HepG2 (cell line): ENCODE results near the gene RPLP1. TPM values are rescaled to one million over a fixed set of nuclear protein-coding genes. Genes with fewer than 3 reads are reported as not detected.

Source experiments
- ASH2L ChIP-seq: fragments of 300-600, 200-600 bp; sonication (generic); IDR thresholded peaks from 2 replicates; pipeline ENCODE4 v1.7.0; 2017; ENCODE audit warnings: low read depth, mild to moderate bottlenecking, moderate library complexity, mixed read lengths, low read length; ENCODE audit not compliant: insufficient read length
- CEBPB ChIP-seq: IDR thresholded peaks from 2 replicates; pipeline ENCODE4 v1.6.1; 2011; ENCODE audit warnings: low read depth, low read length, improper control_type of control experiment, borderline replicate concordance
- CEBPG ChIP-seq: IDR thresholded peaks from 2 replicates; pipeline ENCODE4 v1.6.1; 2016
- CHCHD3 ChIP-seq: sonication (generic); formaldehyde crosslinking; IDR thresholded peaks from 2 replicates; pipeline ENCODE4 v1.8.0; 2022; ENCODE audit warnings: mild to moderate bottlenecking, missing genetic modification reagents, moderate library complexity
- GABPB1 ChIP-seq: IDR thresholded peaks from 2 replicates; pipeline ENCODE4 v1.6.1; 2016; ENCODE audit warnings: mild to moderate bottlenecking, missing genetic modification reagents, moderate library complexity, missing compliant biosample characterization
- HMG20A ChIP-seq: IDR thresholded peaks from 2 replicates; pipeline ENCODE4 v1.6.1; 2016; ENCODE audit warnings: borderline replicate concordance
- HOXA7 ChIP-seq: sonication (generic); formaldehyde crosslinking; IDR thresholded peaks from 2 replicates; pipeline ENCODE4 v1.8.1; 2022; ENCODE audit warnings: mild to moderate bottlenecking, missing genetic modification reagents, moderate library complexity
- LCORL ChIP-seq, 2 experiments: fragments of 450-650 bp in 1 of 2; sonication (generic) in 1 of 2; formaldehyde crosslinking in 1 of 2; IDR thresholded peaks; 2 replicates each; pipeline versions ENCODE4 v1.5.0 to v1.6.1; 2017 to 2020; ENCODE audit warnings: antibody characterized with exemption in 1 of 2, missing genetic modification reagents in 1 of 2
- NCOA2 ChIP-seq: sonication (generic); formaldehyde crosslinking; IDR thresholded peaks from 2 replicates; pipeline ENCODE4 v1.8.0; 2022; ENCODE audit warnings: inconsistent platforms
- SP1 ChIP-seq, 2 experiments: fragments of 450-650 bp in 1 of 2; sonication (generic) in 1 of 2; formaldehyde crosslinking in 1 of 2; IDR thresholded peaks; 2 replicates each; pipeline versions ENCODE4 v1.4.0 to v1.6.1; 2016 to 2020; ENCODE audit warnings: missing genetic modification reagents in 1 of 2
- ZFP41 ChIP-seq: sonication (generic); formaldehyde crosslinking; IDR thresholded peaks from 2 replicates; pipeline ENCODE4 v1.4.0; 2020; ENCODE audit warnings: mild to moderate bottlenecking, missing genetic modification reagents, borderline replicate concordance
- ZKSCAN5 ChIP-seq: sonication (generic); formaldehyde crosslinking; IDR thresholded peaks from 2 replicates; pipeline ENCODE4 v1.5.1; 2020; ENCODE audit warnings: mild to moderate bottlenecking, missing genetic modification reagents
- ZMAT3 ChIP-seq: sonication (generic); formaldehyde crosslinking; conservative IDR thresholded peaks from 2 replicates; pipeline ENCODE4 v1.7.0; 2021; ENCODE audit warnings: missing genetic modification reagents
- ZNF256 ChIP-seq: sonication (generic); formaldehyde crosslinking; conservative IDR thresholded peaks from 2 replicates; pipeline ENCODE4 v1.4.0; 2020; ENCODE audit warnings: missing genetic modification reagents
- ZNF431 ChIP-seq: sonication (generic); formaldehyde crosslinking; IDR thresholded peaks from 2 replicates; pipeline ENCODE4 v1.9.0; 2022; ENCODE audit warnings: missing genetic modification reagents, low read depth, mild to moderate bottlenecking, borderline replicate concordance
- ZNF556 ChIP-seq: sonication (generic); formaldehyde crosslinking; IDR thresholded peaks from 2 replicates; pipeline ENCODE4 v1.4.0; 2020; ENCODE audit warnings: mild to moderate bottlenecking, missing genetic modification reagents, borderline replicate concordance
- ZNF564 ChIP-seq: sonication (generic); formaldehyde crosslinking; IDR thresholded peaks from 2 replicates; pipeline ENCODE4 v1.8.1; 2023; ENCODE audit warnings: mild to moderate bottlenecking, missing genetic modification reagents
- ZNF674 ChIP-seq: sonication (generic); formaldehyde crosslinking; IDR thresholded peaks from 2 replicates; pipeline ENCODE4 v1.5.0; 2020; ENCODE audit warnings: low read depth, mild to moderate bottlenecking, missing genetic modification reagents
- ZNF7 ChIP-seq: IDR thresholded peaks from 2 replicates; pipeline ENCODE4 v1.6.1; 2016; ENCODE audit warnings: missing biosample characterization, missing genetic modification reagents
- ZNF737 ChIP-seq: sonication (generic); formaldehyde crosslinking; IDR thresholded peaks from 2 replicates; pipeline ENCODE4 v1.5.0; 2020; ENCODE audit warnings: missing genetic modification reagents, mild to moderate bottlenecking, borderline replicate concordance
- polyA plus RNA-seq, 8 experiments: library from polyadenylated mRNA; depleted of rRNA in 3 of 8; stranded (reverse) in 7 of 8; unstranded in 1 of 8; fragments of >200 nt; fragmentation: Illumina TruSeq in 4 of 8; extraction: Trizol in 4 of 8; gene quantifications; 2 replicates each; pipeline versions ENCODE4 v1.2.1 to v1.2.3, GENCODE V29; 2011 to 2016; ENCODE audit warnings: low read depth in 4 of 8, missing spikeins in 1 of 8, mixed read lengths in 1 of 8; ENCODE audit not compliant: insufficient read depth in 1 of 8
- total RNA-seq, 5 experiments: library from RNA; depleted of rRNA; stranded (reverse); fragments of >200 nt; fragmentation: Illumina TruSeq; extraction: Trizol; gene quantifications; 2 replicates each; pipeline ENCODE4 v1.2.3, GENCODE V29; 2016; ENCODE audit warnings: low read depth in 1 of 5
- TF ChIP-seq, protein P1 (sequence below): sonication (generic); formaldehyde crosslinking; IDR thresholded peaks from 2 replicates; pipeline ENCODE4 v1.8.0; 2023; ENCODE audit warnings: mild to moderate bottlenecking, missing genetic modification reagents
- TF ChIP-seq, protein P2 (sequence below): sonication (generic); IDR thresholded peaks from 2 replicates; pipeline ENCODE4 v1.6.1; 2016; ENCODE audit warnings: low read depth, borderline replicate concordance
- TF ChIP-seq, protein P3 (sequence below): sonication (generic); formaldehyde crosslinking; IDR thresholded peaks from 2 replicates; pipeline ENCODE4 v1.9.0; 2021; ENCODE audit warnings: missing genetic modification reagents, borderline replicate concordance
- TF ChIP-seq, protein P4 (sequence below): sonication (generic); formaldehyde crosslinking; IDR thresholded peaks from 2 replicates; pipeline ENCODE4 v1.8.1; 2023; ENCODE audit warnings: mild to moderate bottlenecking, inconsistent platforms, moderate library complexity, missing genetic modification reagents, borderline replicate concordance
- TF ChIP-seq, protein P5 (sequence below): sonication (generic); formaldehyde crosslinking; IDR thresholded peaks from 2 replicates; pipeline ENCODE4 v1.4.0; 2020; ENCODE audit warnings: mild to moderate bottlenecking, missing genetic modification reagents

Gene RPLP1
- total and polyA plus RNA-seq, 2 of the 13 experiments (the other 11 are each of a cell fraction or from before 2014, with no cell fraction given), result 817 to 929 TPM

DNA sequence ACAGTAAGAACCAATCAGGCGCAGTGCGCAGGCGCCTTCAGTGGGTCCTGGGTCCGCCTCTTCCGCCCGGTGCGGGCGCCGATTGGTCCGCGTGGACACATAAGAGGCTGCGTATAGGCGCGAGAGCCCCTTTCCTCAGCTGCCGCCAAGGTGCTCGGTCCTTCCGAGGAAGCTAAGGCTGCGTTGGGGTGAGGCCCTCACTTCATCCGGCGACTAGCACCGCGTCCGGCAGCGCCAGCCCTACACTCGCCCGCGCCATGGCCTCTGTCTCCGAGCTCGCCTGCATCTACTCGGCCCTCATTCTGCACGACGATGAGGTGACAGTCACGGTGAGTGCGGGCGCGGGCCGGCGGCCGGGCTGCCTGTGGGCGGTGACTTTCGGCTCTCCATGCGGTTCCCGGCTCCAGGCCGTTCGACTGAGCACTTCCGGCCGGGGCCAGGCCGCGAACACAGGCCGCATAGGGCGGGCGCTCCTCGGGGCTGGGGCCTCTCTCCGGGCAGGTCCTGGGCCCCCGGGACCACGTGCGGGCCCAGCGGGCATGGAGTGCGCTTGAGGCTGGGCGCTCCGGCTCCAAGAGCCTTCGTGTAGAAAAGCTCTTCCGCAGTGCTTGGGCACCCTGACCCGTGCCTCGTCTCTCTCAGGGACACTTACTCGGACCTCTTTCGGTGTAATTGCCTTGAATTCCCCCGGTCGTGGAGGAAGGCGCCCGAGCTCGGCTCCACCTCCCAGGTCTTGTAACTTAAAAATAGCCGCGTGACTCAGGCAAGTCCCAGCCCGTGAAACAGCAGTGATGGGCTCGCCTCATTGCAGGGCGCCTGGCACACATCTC is at the start of gene RPLP1 (continued):
- TF ChIP-seq, protein P1, sequence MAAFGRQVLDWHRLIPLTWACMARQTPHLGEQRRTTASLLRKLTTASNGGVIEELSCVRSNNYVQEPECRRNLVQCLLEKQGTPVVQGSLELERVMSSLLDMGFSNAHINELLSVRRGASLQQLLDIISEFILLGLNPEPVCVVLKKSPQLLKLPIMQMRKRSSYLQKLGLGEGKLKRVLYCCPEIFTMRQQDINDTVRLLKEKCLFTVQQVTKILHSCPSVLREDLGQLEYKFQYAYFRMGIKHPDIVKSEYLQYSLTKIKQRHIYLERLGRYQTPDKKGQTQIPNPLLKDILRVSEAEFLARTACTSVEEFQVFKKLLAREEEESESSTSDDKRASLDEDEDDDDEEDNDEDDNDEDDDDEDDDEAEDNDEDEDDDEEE, result peak; percentile 73
- no peak for TF ChIP-seq ZKSCAN5
- 0 out of 2 replicates have a peak, but pooled peaks have one; percentile 14 for TF ChIP-seq ZNF737 (CRISPR knock-in tag)
- TF ChIP-seq ZNF7 (CRISPR knock-in tag), result no peak
- TF ChIP-seq ZNF564 (CRISPR knock-in tag), result peak; percentile 70; the same call in 1 of the 2 replicates
- TF ChIP-seq, protein P2, sequence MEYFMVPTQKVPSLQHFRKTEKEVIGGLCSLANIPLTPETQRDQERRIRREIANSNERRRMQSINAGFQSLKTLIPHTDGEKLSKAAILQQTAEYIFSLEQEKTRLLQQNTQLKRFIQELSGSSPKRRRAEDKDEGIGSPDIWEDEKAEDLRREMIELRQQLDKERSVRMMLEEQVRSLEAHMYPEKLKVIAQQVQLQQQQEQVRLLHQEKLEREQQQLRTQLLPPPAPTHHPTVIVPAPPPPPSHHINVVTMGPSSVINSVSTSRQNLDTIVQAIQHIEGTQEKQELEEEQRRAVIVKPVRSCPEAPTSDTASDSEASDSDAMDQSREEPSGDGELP, result peak; percentile 56; the same call in 1 of the 2 replicates
- TF ChIP-seq LCORL (IDR thresholded peaks at IDR 0.05), result no peak
- peak; percentile 20; the same call in 1 of the 2 replicates for TF ChIP-seq LCORL (CRISPR knock-in tag; IDR thresholded peaks at IDR 0.05)
- no peak; the same call in 1 of the 2 replicates for TF ChIP-seq ZFP41 (CRISPR knock-in tag)
- TF ChIP-seq ZNF256, result 0 out of 2 replicates have a peak, but pooled peaks have one; percentile 19
- peak; percentile 49 for TF ChIP-seq ASH2L
- no peak for TF ChIP-seq CEBPG
- TF ChIP-seq ZMAT3, result peak; percentile 17; the same call in 1 of the 2 replicates
- 0 out of 2 replicates have a peak, but pooled peaks have one; percentile 68 for TF ChIP-seq CHCHD3 (CRISPR knock-in tag)
- TF ChIP-seq ZNF556 (CRISPR knock-in tag), result peak; percentile 53
- TF ChIP-seq, protein P3, sequence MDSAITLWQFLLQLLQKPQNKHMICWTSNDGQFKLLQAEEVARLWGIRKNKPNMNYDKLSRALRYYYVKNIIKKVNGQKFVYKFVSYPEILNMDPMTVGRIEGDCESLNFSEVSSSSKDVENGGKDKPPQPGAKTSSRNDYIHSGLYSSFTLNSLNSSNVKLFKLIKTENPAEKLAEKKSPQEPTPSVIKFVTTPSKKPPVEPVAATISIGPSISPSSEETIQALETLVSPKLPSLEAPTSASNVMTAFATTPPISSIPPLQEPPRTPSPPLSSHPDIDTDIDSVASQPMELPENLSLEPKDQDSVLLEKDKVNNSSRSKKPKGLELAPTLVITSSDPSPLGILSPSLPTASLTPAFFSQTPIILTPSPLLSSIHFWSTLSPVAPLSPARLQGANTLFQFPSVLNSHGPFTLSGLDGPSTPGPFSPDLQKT (CRISPR knock-in tag), result no peak
- TF ChIP-seq HOXA7 (CRISPR knock-in tag), result no peak
- no peak for TF ChIP-seq SP1 (IDR thresholded peaks at IDR 0.05)
- peak; percentile 40; the same call in 1 of the 2 replicates for TF ChIP-seq SP1 (CRISPR knock-in tag; IDR thresholded peaks at IDR 0.05)
- 0 out of 2 replicates have a peak, but pooled peaks have one; percentile 68 for TF ChIP-seq ZNF431 (CRISPR knock-in tag)
- TF ChIP-seq CEBPB, result no peak
- TF ChIP-seq NCOA2 (CRISPR knock-in tag), result no peak
- peak; percentile 95 for TF ChIP-seq GABPB1 (CRISPR knock-in tag)
- TF ChIP-seq, protein P4, sequence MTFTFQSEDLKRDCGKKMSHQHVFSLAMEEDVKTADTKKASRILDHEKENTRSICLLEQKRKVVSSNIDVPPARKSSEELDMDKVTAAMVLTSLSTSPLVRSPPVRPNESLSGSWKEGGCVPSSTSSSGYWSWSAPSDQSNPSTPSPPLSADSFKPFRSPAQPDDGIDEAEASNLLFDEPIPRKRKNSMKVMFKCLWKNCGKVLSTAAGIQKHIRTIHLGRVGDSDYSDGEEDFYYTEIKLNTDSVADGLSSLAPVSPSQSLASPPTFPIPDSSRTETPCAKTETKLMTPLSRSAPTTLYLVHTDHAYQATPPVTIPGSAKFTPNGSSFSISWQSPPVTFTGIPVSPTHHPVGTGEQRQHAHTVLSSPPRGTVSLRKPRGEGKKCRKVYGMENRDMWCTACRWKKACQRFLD, result peak; percentile 69; the same call in 1 of the 2 replicates
- TF ChIP-seq HMG20A, result no peak
- 0 out of 2 replicates have a peak, but pooled peaks have one; percentile 53 for TF ChIP-seq ZNF674 (CRISPR knock-in tag)
- TF ChIP-seq, protein P5, sequence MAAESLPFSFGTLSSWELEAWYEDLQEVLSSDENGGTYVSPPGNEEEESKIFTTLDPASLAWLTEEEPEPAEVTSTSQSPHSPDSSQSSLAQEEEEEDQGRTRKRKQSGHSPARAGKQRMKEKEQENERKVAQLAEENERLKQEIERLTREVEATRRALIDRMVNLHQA (CRISPR knock-in tag), result 0 out of 2 replicates have a peak, but pooled peaks have one; percentile 14
